Neutrophil (primary cell): ENCODE results near the gene CBX4.
A peak's percentile ranks its signal among the peaks of the same experiment; 100 is the strongest.

Experiments used
- H3K27ac ChIP-seq: fragments of 200-600 bp; sonication (generic); 2 replicates; pipeline ENCODE4 v1.5.1; 2016; ENCODE audit warnings: mild to moderate bottlenecking, moderate library complexity
- H3K27me3 ChIP-seq: fragments of 200-600 bp; sonication (generic); 2 replicates; pipeline ENCODE4 v1.6.0; 2016; ENCODE audit warnings: mild to moderate bottlenecking
- H3K36me3 ChIP-seq: fragments of 200-600 bp; sonication (generic); 2 replicates; pipeline ENCODE4 v1.5.1; 2017
- H3K4me1 ChIP-seq, 2 experiments: fragments of 200-600 bp in 1 of 2; sonication (generic) in 1 of 2; 1 replicate in 1 of 2; 2 replicates in 1 of 2; pipeline versions ENCODE4 v1.5.1 to v1.6.1; 2013 to 2016; ENCODE audit warnings: low read depth in 1 of 2, low read length in 1 of 2, mild to moderate bottlenecking in 1 of 2, moderate library complexity in 1 of 2; ENCODE audit not compliant: control insufficient read depth in 1 of 2, insufficient read depth in 1 of 2
- H3K4me3 ChIP-seq, 2 experiments: fragments of 200-600 bp in 1 of 2; sonication (generic) in 1 of 2; 1 replicate in 1 of 2; 2 replicates in 1 of 2; pipeline ENCODE4 v1.5.1; 2013 to 2016; ENCODE audit warnings: low read depth in 1 of 2, low read length in 1 of 2, mild to moderate bottlenecking in 1 of 2, moderate library complexity in 1 of 2
- H3K9me3 ChIP-seq: fragments of 200-600 bp; sonication (generic); 2 replicates; pipeline ENCODE4 v1.5.1; 2016
- TF ChIP-seq, protein P1 (sequence below): fragments of 200-600 bp; sonication (generic); IDR thresholded peaks from 2 replicates; pipeline ENCODE4 v1.5.1; 2016; ENCODE audit warnings: antibody characterized with exemption

Gene CBX4

DNA sequence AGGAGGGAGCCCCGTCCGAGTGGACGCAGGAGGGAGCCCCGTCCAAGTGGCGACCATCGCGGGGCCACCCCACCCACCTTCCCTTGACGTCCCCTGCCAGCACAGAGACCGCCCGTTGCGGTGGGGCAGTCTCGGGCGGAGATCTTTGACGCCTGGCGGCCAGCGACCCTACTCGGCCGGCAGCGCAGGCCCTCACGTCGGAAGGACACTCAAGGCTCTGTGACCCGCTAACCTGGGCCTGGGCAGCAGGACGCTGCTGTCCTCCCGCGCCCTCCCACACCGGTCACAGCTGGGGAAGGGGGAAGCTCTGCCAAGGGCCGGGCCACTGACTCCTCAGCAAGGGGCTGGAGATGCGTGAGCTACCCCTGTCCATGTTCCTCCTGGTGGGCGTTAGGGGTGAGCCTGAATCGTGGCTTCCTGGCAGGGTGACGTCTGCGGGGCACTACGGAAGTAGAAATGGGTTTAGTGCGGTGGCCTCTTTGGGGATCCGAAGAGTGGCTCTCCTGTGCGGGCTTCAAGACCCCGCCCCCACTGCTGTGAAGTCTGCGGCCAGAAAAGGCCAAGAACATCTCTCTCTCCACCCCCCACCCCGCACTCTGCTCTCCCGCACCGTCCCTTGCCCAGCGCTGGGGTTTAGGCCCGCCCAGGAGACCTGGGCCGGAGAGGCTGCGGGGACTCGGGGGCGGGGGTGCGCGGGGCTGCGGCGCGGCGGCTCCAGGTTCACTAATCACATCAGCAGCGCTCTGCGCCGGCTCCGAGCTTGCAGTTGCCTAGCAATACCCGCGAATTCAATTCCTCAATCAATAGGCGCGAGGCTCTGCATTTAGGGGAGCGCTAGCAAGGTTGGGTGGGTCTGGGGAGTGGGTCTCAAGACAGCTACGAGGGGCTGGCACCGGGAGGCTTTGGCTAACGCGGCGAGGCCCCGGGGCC is 48.2 kb downstream of the CBX4 start:
- Histone ChIP-seq H3K36me3 (peaks cover 10% of the 10 kb centered on the region), H3K4me1 (peaks cover 10 to 25% of the 10 kb centered on the region in 2 experiments), H3K4me3 (no peak overlapping the region), H3K9me3 (no peaks in the 10 kb centered on the region), H3K27ac (no peak overlapping the region), H3K27me3 (peaks cover 82% of the 10 kb centered on the region)
- TF ChIP-seq, protein P1, sequence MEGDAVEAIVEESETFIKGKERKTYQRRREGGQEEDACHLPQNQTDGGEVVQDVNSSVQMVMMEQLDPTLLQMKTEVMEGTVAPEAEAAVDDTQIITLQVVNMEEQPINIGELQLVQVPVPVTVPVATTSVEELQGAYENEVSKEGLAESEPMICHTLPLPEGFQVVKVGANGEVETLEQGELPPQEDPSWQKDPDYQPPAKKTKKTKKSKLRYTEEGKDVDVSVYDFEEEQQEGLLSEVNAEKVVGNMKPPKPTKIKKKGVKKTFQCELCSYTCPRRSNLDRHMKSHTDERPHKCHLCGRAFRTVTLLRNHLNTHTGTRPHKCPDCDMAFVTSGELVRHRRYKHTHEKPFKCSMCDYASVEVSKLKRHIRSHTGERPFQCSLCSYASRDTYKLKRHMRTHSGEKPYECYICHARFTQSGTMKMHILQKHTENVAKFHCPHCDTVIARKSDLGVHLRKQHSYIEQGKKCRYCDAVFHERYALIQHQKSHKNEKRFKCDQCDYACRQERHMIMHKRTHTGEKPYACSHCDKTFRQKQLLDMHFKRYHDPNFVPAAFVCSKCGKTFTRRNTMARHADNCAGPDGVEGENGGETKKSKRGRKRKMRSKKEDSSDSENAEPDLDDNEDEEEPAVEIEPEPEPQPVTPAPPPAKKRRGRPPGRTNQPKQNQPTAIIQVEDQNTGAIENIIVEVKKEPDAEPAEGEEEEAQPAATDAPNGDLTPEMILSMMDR: no peak

DNA sequence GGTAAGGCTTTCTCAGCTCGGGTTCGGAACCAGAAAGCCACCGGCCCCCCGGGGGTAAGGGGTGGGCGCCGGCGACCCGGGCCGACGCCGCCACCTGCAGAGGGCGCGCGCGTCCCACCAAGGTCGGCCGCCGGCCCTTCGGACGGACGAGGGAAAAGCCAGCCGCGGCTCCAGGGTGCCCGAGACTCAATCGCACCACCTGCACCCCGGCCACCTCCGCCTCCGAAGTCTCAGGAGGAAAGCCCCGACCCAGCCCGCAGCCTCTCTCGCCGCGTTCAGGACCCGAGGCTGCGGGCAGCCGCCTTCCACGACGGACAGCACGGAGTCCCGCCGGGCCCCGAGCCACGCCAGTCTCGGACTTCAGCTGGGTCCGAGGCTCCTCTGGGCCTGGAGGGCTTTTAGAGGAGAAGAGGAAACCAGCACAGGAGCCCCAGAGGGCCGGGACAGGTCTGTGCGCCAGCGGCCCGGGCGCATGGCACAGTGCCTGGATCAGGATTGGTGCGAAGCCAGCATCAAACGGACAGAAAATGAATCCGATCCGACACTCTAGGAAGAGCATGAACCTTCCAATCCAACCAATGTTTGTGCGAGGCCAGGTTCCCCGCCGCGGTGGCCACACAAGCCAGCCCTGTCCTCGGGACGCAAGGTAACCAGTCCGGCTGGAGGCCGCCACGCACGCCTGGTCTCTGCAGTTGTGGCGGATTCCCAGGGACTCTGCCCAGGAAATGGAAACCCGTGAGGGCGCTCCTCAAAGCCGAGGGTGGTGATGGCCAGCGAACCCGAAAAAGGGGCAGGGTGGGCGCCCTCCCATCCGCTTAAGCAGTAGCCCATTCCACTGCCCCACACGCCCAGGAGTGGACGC is 49.1 kb downstream of the CBX4 start:
- Histone ChIP-seq H3K27me3 (peaks cover 91% of the 10 kb centered on the region), H3K27ac (no peak overlapping the region), H3K4me3 (peak overlapping the region in 1 of 2 experiments; percentile 19), H3K4me1 (peaks cover 5 to 19% of the 10 kb centered on the region in 2 experiments), H3K36me3 (peaks cover 9% of the 10 kb centered on the region), H3K9me3 (no peaks in the 10 kb centered on the region)
- TF ChIP-seq, protein P1: peak; percentile 76

DNA sequence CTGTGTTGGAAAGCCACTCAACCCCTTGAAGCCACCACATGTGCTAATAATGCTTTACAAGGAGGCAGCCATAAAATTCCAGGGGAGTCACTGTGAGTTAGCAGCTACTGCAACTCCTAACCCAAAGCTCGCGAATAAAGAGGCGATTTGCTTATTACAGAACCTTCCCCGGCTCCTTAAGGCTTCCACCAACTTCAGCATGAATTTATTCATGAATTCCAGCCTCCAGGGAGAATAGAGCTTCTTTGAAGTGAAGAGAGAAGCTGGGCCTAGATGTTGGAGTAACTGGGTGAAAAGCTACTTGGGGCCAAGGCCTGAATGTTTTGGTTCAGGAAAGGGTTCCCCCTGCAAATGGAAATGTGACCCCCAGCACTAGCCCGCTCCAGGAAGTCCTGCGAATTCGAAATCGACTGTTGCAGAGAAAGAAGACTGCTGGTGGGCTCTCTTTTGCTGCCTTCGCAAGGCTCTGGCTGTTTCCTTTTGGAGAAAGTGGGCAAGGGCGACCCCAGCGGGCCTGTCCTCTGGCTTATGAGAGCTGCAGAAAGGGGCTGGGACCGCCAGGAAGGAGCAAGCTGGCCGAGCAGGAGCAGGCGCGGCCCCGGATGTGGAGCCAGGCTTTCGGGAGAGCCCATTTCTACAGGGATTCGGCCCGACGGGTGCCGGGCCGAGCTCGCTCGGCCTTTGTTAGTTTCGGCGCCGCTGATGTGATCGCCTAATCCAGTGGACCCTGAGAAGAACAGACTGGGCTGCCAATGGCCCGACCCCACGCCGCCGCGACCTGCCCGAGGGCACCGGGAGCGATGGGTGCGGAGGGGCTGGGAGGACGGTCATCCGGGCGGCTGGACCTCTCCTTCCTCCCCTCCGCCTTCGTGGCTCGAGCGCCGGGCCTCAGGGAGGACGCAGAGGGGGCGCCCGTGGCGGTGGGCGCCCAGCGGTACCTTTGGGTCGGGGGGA is 50.0 kb downstream of the CBX4 start:
- H3K36me3 ChIP-seq: no peaks in the 10 kb centered on the region
- H3K9me3 ChIP-seq: no peaks in the 10 kb centered on the region
- TF ChIP-seq, protein P1: no peak
- no peak overlapping the region for H3K27ac ChIP-seq
- peak overlapping the region in 1 of 2 experiments; percentile 19 for H3K4me3 ChIP-seq
- peaks cover 5 to 19% of the 10 kb centered on the region in 2 experiments for H3K4me1 ChIP-seq
- H3K27me3 ChIP-seq: peaks cover 98% of the 10 kb centered on the region

DNA sequence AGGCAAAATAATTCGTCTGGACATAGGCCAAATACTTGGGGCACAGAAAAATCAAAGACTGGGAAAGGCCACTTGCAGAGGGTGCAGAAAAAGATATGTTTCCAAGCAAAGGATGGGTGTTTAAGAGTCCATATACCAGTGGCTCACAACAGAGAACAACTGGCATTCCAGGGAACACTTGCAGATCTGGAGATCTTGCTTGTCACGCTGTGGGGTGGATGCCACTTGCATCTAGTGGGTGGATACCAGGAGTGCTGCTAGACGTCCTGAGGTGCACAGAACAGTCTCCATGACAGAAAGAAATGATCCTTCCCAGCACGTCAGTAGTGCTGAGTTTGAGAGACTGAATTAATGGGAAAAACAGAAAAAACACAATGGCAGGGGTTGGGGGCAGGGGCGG is 50.8 kb downstream of the CBX4 start:
- H3K4me1 ChIP-seq: peaks cover 5 to 19% of the 10 kb centered on the region in 2 experiments
- H3K36me3 ChIP-seq: no peaks in the 10 kb centered on the region
- H3K27ac ChIP-seq: no peak overlapping the region
- no peaks in the 10 kb centered on the region for H3K9me3 ChIP-seq
- H3K27me3 ChIP-seq: peaks cover 96% of the 10 kb centered on the region
- TF ChIP-seq, protein P1: no peak
- H3K4me3 ChIP-seq: no peak overlapping the region
